Memory B cell (primary cell): ENCODE results near the gene GOLPH3L.
"Not testable (repeated sequence)": the region's sequence is repeated elsewhere in the genome, so short reads cannot be mapped to it uniquely, and the experiment has no call there.

Experiments used
- ATAC-seq: fragments of 150-1000 bp; cut with Tn5 transposase; 2 replicates; pipeline ENCODE4 v1.10.0; 2021; ENCODE audit warnings: low read depth, mild to moderate bottlenecking, moderate library complexity
- DNase-seq, 2 donors: peaks; one replicate each; pipeline ENCODE4 v3.0.0; 2022; ENCODE audit warnings: low spot score in 2 of 2
- H3K27ac Mint-ChIP-seq: one replicate; pipeline ENCODE4 v1.8.0; 2022; ENCODE audit warnings: mild to moderate bottlenecking, moderate library complexity, mixed read lengths
- H3K27me3 Mint-ChIP-seq: one replicate; pipeline ENCODE4 v1.8.0; 2022; ENCODE audit warnings: mixed read lengths
- H3K36me3 Mint-ChIP-seq: one replicate; pipeline ENCODE4 v1.8.0; 2022; ENCODE audit warnings: mild to moderate bottlenecking, mixed read lengths
- H3K4me1 Mint-ChIP-seq: one replicate; pipeline ENCODE4 v1.8.0; 2022; ENCODE audit warnings: mixed read lengths
- H3K4me3 Mint-ChIP-seq: one replicate; pipeline ENCODE4 v1.8.0; 2022; ENCODE audit warnings: mild to moderate bottlenecking, moderate library complexity, mixed read lengths
- H3K9me3 Mint-ChIP-seq: one replicate; pipeline ENCODE4 v1.8.0; 2022; ENCODE audit warnings: mixed read lengths

The GOLPH3L gene

GRCh38 chr1:150688763-150689162 lies 8.2 kb downstream of the GOLPH3L start:
- no peak overlapping the region for H3K4me3 Mint-ChIP-seq
- no peaks in the 10 kb centered on the region for H3K27me3 Mint-ChIP-seq
- peaks cover 10% of the 10 kb centered on the region for H3K4me1 Mint-ChIP-seq
- no peak for ATAC-seq
- H3K27ac Mint-ChIP-seq, result peak overlapping the region; percentile 26
- DNase-seq, result no peak
- H3K9me3 Mint-ChIP-seq, result no peaks in the 10 kb centered on the region
- H3K36me3 Mint-ChIP-seq, result peaks cover 7% of the 10 kb centered on the region

GRCh38 chr1:150686275-150686674 lies 10.7 kb downstream of the GOLPH3L start:
- Mint-ChIP-seq H3K4me1 (peaks cover 6% of the 10 kb centered on the region), H3K27me3 (no peaks in the 10 kb centered on the region), H3K9me3 (no peaks in the 10 kb centered on the region), H3K27ac (no peak overlapping the region), H3K4me3 (no peak overlapping the region), H3K36me3 (peaks cover 7% of the 10 kb centered on the region)
- no peak for ATAC-seq
- DNase-seq, result no peak

DNA sequence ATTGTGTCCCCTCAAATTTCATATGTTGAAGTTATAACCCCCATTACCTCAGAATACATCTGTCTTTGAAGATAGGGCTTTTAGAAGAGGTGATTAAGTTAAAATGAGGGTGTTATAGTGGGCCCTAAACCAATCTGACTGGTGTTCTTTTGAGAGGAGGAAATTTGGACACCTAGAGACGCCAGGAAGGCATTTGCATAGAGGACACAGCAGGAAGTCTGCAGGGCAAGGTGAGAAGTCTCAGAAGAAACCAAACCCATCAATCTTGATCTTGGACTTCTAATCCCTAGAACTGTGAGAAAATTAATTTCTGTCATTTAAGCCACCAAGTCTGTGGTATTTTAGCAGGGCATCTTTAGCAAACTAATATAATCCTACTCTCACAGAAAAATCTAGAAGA lies 13.0 kb downstream of the GOLPH3L start:
- H3K9me3 Mint-ChIP-seq, result no peaks in the 10 kb centered on the region
- ATAC-seq (peak; percentile 86), DNase-seq (peak in 1 of 2 donors; percentile 9)
- H3K36me3 Mint-ChIP-seq, result peaks cover 5% of the 10 kb centered on the region
- H3K27ac Mint-ChIP-seq, result peak overlapping the region; percentile 36
- peaks cover 6% of the 10 kb centered on the region for H3K4me1 Mint-ChIP-seq
- H3K4me3 Mint-ChIP-seq, result peak overlapping the region; percentile 3
- H3K27me3 Mint-ChIP-seq, result no peaks in the 10 kb centered on the region

- Mint-ChIP-seq H3K4me3 (no peak overlapping the region), H3K9me3 (no peaks in the 10 kb centered on the region), H3K27me3 (no peaks in the 10 kb centered on the region), H3K4me1 (peaks cover 3% of the 10 kb centered on the region), H3K27ac (no peak overlapping the region), H3K36me3 (peaks cover 2% of the 10 kb centered on the region)
- no peak for DNase-seq
- ATAC-seq, result no peak
These were observed 18.0 kb downstream of the GOLPH3L start for GRCh38 chr1:150678988-150679387.

- no peak overlapping the region for H3K4me3 Mint-ChIP-seq
- DNase-seq, result no peak
- no peak for ATAC-seq
- peaks cover 4% of the 10 kb centered on the region for H3K36me3 Mint-ChIP-seq
- no peaks in the 10 kb centered on the region for H3K9me3 Mint-ChIP-seq
- no peaks in the 10 kb centered on the region for H3K27me3 Mint-ChIP-seq
- H3K27ac Mint-ChIP-seq, result no peak overlapping the region
- H3K4me1 Mint-ChIP-seq, result no peaks in the 10 kb centered on the region
These were observed 22.1 kb downstream of the GOLPH3L start for GRCh38 chr1:150674881-150675280.

DNA sequence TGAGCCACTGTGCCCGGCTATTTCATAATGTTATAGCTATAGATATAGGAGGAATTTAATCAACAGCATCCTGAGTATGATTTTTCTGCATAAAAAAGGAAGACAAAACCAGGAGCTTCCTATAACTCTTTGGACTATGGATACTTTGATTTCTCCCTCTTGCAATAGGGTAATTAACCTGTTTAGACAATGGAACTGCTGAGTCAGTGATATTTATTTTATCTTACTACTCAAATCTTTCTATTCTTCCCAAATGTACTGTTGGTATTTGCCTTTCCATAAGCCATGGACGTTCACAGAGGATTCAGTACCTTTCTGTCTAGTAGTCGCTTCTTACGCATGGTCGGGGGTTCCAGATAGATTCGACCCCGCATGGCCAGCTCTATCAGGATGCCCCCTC lies 33.6 kb downstream of the GOLPH3L start:
- Mint-ChIP-seq H3K4me3 (no peak overlapping the region), H3K4me1 (peaks cover 8% of the 10 kb centered on the region), H3K9me3 (peaks cover 1% of the 10 kb centered on the region), H3K27ac (peak overlapping the region; percentile 6), H3K27me3 (no peaks in the 10 kb centered on the region), H3K36me3 (peaks cover 25% of the 10 kb centered on the region)
- DNase-seq, result no peak
- ATAC-seq, result no peak

DNA sequence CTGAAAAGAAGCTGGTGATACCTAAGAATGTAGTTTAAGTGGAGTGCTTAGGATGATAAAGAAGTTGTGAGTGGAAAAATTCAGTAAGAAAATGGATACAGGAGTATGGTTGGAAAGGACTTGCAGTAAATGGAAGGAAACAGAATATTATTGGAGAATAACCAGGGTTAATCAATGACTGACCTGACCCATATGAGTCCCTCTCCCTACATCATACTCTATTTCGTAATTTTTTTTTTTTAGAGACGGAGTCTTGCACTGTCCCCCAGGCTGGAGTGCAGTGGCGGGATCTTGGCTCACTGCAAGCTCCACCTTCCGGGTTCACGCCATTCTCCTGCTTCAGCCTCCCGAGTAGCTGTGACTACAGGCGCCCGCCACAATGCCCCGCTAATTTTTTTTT lies 34.1 kb downstream of the GOLPH3L start:
- Mint-ChIP-seq H3K9me3 (peaks cover 1% of the 10 kb centered on the region), H3K27me3 (no peaks in the 10 kb centered on the region), H3K36me3 (peaks cover 26% of the 10 kb centered on the region)

GRCh38 chr1:150661156-150661555 lies 35.8 kb downstream of the GOLPH3L start:
- no peak overlapping the region for H3K4me3 Mint-ChIP-seq

More for the DNA sequence above, 34.1 kb downstream of the GOLPH3L start:
- no peak for DNase-seq
- Mint-ChIP-seq H3K4me3 (no peak overlapping the region), H3K27ac (no peak overlapping the region), H3K4me1 (peaks cover 8% of the 10 kb centered on the region)
- no peak for ATAC-seq

GRCh38 chr1:150660584-150660983 lies 36.4 kb downstream of the GOLPH3L start:
- ATAC-seq (peak; percentile 70), DNase-seq (no peak)
- peaks cover 25% of the 10 kb centered on the region for H3K36me3 Mint-ChIP-seq
- no peak overlapping the region for H3K27ac Mint-ChIP-seq
- H3K27me3 Mint-ChIP-seq, result no peaks in the 10 kb centered on the region
- H3K9me3 Mint-ChIP-seq, result peaks cover 1% of the 10 kb centered on the region
- peaks cover 8% of the 10 kb centered on the region for H3K4me1 Mint-ChIP-seq
- H3K4me3 Mint-ChIP-seq, result no peak overlapping the region

More at GRCh38 chr1:150661156-150661555, 35.8 kb downstream of the GOLPH3L start:
- H3K27ac Mint-ChIP-seq, result no peak overlapping the region
- peaks cover 1% of the 10 kb centered on the region for H3K9me3 Mint-ChIP-seq
- H3K36me3 Mint-ChIP-seq, result peaks cover 25% of the 10 kb centered on the region
- ATAC-seq (no peak), DNase-seq (no peak)
- H3K27me3 Mint-ChIP-seq, result no peaks in the 10 kb centered on the region
- peaks cover 8% of the 10 kb centered on the region for H3K4me1 Mint-ChIP-seq

DNA sequence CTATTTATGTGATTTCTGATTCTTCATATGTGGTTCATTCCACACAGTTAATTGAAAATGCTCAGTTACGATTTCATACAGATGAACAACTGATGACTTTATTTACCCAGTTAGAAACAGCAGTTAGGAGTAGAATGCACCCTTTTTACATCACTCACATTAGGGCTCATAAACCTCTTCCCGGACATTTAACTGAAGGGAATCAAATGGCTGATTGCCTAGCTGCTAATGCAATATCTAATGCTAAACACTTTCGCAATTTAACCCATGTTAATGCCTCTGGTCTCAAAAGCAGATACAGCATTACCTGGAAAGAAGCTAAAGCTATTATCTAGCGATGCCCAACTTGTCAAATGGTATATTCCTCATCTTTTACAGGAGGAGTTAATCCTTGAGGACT lies 39.9 kb downstream of the GOLPH3L start:
- H3K4me1 Mint-ChIP-seq, H3K27me3 Mint-ChIP-seq, ATAC-seq, DNase-seq, H3K9me3 Mint-ChIP-seq, H3K27ac Mint-ChIP-seq, H3K4me3 Mint-ChIP-seq: not testable (repeated sequence)
- H3K36me3 Mint-ChIP-seq, result peaks cover 21% of the 10 kb centered on the region

GRCh38 chr1:150654635-150655034 lies 42.3 kb downstream of the GOLPH3L start:
- H3K4me1 Mint-ChIP-seq, H3K27me3 Mint-ChIP-seq: not testable (repeated sequence)

DNA sequence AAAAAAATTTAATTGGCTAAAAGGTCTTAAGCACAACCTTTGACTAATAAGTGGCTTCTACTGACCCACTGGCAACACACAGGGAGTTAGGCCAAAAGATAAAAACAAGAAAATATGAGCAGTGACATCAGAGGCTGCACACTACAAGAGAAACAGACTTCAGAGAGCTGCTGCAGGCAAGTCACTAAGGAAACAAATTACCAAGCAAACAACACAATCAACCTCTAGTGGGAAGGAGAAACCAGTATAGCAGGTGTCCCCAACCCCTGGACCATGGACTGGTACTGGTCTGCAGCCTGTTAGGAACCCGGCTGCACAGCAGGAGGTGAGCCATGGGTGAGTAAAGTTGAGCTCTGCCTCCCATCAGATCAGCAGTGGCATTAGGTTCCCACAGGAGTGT lies 46.8 kb downstream of the GOLPH3L start:
- no peak for ATAC-seq
- H3K36me3 Mint-ChIP-seq, result peaks cover 22% of the 10 kb centered on the region
- no peaks in the 10 kb centered on the region for H3K9me3 Mint-ChIP-seq
- H3K27me3 Mint-ChIP-seq, result no peaks in the 10 kb centered on the region
- peaks cover 3% of the 10 kb centered on the region for H3K4me1 Mint-ChIP-seq
- H3K27ac Mint-ChIP-seq, result no peak overlapping the region
- no peak for DNase-seq
- no peak overlapping the region for H3K4me3 Mint-ChIP-seq

More at GRCh38 chr1:150654635-150655034, 42.3 kb downstream of the GOLPH3L start:
- H3K36me3 Mint-ChIP-seq, result peaks cover 19% of the 10 kb centered on the region
- H3K27ac Mint-ChIP-seq, result peak overlapping the region; percentile 68
- not testable (repeated sequence) for H3K4me3 Mint-ChIP-seq, H3K9me3 Mint-ChIP-seq, ATAC-seq, DNase-seq

DNA sequence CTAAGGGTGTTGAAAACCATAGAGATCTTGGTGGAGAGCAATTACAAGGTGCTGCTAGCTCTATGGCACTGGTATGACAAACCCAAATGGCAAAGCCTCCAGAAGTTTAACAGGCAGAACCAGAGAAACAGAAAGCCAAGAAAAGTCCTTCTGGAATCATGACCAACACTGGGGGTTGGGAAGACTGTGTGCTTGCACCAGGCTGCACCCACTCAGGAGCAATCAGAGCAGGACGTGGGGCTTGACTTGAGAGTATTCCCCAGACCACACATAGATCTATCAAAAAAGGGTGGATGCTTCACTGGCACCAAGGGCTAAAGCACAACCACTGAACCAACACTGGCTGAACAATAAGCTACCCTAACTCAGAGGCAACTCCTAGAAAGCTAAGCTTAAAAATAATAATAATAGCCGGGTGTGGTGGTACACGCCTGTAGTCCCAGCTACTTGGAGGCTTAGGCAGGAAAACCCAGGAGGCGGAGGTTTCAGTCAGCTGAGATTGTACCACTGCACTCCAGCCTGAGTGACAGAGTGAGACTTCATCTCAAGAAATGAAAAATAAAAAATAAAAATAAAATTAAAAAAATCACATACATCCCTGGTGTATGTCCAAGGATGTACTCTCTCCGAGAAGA lies 47.4 kb downstream of the GOLPH3L start:
- Mint-ChIP-seq H3K27ac (no peak overlapping the region), H3K4me1 (peaks cover 3% of the 10 kb centered on the region), H3K27me3 (no peaks in the 10 kb centered on the region), H3K36me3 (peaks cover 19% of the 10 kb centered on the region), H3K9me3 (no peaks in the 10 kb centered on the region), H3K4me3 (no peak overlapping the region)
- DNase-seq, result no peak
- ATAC-seq, result no peak

GRCh38 chr1:150642296-150642695 lies 54.7 kb downstream of the GOLPH3L start:
- no peaks in the 10 kb centered on the region for H3K4me1 Mint-ChIP-seq
- peaks cover 3% of the 10 kb centered on the region for H3K36me3 Mint-ChIP-seq
- no peaks in the 10 kb centered on the region for H3K27me3 Mint-ChIP-seq
- H3K4me3 Mint-ChIP-seq, result no peak overlapping the region
- DNase-seq (no peak), ATAC-seq (no peak)
- H3K27ac Mint-ChIP-seq, result no peak overlapping the region
- H3K9me3 Mint-ChIP-seq, result no peaks in the 10 kb centered on the region

GRCh38 chr1:150641126-150641815 lies 55.7 kb downstream of the GOLPH3L start:
- H3K36me3 Mint-ChIP-seq, H3K4me3 Mint-ChIP-seq, H3K4me1 Mint-ChIP-seq, ATAC-seq, H3K9me3 Mint-ChIP-seq, H3K27me3 Mint-ChIP-seq, H3K27ac Mint-ChIP-seq, DNase-seq: not testable (repeated sequence)
